ENCODE data around the gene LY9.

LY9 gene

GRCh38 chr1:160806784-160807183 lies 10.8 kb downstream of the LY9 start:
- no peak for DNase-seq

GRCh38 chr1:160807247-160807646 lies 11.3 kb downstream of the LY9 start:
- no peak for DNase-seq

GRCh38 chr1:160807738-160808137 lies 11.8 kb downstream of the LY9 start:
- DNase-seq: no peak

DNA sequence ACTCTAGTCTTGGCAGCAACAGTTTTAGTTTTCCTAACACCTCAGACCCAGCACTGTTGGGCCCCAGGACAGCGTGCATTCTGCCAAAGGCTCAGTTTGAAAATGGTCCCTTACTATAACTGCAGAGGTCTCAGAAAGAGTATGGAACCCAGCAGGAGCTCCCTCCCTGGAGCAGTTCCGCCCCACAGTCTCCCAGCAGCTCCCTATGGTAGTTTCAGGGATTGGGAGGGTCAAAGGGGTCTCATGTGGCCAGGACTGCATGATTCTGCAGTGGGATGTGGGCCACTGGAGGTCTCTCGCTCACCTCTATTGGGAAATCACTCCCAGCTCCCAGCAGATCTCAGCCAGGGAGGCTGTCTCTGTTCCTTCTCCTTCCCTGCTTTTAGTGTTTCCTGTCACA lies 12.3 kb downstream of the LY9 start:
- no peak for DNase-seq

GRCh38 chr1:160810486-160810885 lies 14.5 kb downstream of the LY9 start:
- no peak for DNase-seq

- DNase-seq: no peak
Measured at GRCh38 chr1:160811147-160811546, 15.2 kb downstream of the LY9 start.

- no peak for DNase-seq
Measured at GRCh38 chr1:160813215-160813614, 17.2 kb downstream of the LY9 start.

DNA sequence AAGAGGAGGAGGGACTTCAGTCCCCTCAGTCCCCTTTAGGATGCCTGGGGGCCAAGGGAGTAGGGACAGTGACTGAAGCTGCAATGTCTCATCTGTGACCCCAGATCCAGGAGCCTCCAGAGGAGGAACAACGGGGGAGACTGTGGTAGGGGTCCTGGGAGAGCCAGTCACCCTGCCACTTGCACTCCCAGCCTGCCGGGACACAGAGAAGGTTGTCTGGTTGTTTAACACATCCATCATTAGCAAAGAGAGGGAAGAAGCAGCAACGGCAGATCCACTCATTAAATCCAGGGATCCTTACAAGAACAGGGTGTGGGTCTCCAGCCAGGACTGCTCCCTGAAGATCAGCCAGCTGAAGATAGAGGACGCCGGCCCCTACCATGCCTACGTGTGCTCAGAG lies 18.3 kb downstream of the LY9 start:
- DNase-seq: no peak

DNA sequence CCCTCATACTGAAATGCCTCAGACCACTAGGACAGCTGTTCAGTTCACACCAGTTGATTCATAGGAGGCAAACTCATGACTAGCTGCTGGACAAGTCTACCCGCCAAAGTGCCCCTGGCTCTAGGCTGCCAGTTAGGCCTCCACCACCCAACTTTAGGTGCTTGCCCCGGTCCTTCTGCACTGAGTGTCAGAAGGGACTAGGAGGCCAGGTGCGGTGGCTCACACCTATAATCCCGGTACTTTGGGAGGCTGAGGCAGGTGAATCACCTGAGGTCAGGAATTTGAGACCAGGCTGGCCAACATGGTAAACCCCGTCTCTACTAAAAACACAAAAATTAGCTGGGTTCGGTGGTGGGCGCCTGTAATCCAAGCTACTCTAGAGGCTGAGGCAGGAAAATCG lies 18.9 kb downstream of the LY9 start:
- no peak for DNase-seq

GRCh38 chr1:160818207-160818937 lies 22.4 kb downstream of the LY9 start:
- DNase-seq: no peak

- no peak for DNase-seq
Measured at GRCh38 chr1:160819186-160819585, 23.2 kb downstream of the LY9 start.

DNA sequence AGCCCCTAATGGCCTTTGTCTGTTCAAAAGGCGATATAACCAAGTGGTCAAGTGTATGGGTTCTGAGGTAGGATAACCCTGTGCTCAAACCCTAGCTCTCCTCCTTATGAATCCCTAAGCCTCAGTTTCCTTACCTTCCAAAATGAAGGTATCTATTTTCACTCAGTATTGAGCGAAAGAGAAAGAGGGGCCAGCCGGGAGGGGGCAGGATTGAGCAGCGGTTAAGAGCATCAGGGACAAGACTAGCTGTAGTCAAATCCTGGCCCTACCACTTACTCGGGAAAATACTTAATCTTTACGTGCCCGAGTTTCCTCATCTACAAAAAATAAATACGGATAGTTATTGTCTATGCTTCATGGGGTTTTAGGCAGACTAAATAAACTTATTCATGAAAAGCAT lies 25.7 kb downstream of the LY9 start:
- DNase-seq: no peak

DNA sequence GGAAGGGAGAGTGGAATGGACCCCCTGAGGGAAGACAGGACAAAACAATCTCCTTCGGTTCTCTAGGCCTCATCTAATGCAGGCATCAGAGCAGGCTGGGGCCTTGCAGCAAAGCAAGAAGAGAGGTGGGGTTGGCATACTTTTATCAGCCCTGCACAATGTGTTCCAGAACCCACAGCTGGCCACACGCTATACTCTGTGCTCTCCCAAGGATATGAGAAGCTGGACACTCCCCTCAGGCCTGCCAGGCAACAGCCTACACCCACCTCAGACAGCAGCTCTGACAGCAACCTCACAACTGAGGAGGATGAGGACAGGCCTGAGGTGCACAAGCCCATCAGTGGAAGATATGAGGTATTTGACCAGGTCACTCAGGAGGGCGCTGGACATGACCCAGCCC lies 27.3 kb downstream of the LY9 start:
- no peak for DNase-seq

DNA sequence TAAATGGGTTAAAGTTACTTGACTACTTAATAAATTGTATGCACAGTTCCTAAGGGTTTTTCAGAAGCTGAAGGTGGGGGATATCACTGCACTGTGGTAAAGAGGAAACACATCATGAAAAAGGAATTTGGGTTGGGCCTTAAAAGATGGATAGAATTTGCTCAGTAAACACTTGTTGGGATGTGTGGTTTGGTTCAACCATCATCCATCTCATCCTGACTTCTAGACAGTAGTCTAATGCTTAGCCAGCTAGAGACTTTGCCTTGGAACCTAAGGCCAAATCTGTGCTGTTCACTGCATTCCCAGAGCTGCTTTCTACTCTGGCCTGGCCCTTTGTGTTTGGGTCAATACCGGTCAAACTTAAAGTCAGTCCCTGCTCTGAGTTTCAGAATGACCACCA lies 30.6 kb downstream of the LY9 start:
- DNase-seq: no peak

GRCh38 chr1:160827418-160827817 lies 31.4 kb downstream of the LY9 start:
- DNase-seq: no peak

DNA sequence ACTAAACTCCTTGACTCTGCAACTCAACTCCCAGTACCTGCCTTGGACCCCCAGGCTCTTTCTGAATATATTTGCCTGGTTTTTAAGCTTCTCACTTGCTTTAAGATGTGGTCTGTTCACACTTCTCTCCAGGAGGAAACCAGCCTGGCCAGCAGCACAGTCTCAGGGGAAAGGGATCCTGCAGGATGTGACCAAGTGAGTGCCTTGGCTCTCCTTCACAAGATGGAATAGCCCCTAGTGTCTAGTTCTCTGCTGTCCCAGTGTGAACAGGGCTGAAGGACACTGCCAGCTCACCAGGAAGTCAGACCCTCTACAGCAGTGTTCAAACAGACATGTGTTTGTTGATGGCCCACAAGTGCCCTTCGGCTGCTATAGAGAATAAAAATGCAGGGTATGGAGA lies 33.8 kb downstream of the LY9 start:
- DNase-seq: no peak

DNA sequence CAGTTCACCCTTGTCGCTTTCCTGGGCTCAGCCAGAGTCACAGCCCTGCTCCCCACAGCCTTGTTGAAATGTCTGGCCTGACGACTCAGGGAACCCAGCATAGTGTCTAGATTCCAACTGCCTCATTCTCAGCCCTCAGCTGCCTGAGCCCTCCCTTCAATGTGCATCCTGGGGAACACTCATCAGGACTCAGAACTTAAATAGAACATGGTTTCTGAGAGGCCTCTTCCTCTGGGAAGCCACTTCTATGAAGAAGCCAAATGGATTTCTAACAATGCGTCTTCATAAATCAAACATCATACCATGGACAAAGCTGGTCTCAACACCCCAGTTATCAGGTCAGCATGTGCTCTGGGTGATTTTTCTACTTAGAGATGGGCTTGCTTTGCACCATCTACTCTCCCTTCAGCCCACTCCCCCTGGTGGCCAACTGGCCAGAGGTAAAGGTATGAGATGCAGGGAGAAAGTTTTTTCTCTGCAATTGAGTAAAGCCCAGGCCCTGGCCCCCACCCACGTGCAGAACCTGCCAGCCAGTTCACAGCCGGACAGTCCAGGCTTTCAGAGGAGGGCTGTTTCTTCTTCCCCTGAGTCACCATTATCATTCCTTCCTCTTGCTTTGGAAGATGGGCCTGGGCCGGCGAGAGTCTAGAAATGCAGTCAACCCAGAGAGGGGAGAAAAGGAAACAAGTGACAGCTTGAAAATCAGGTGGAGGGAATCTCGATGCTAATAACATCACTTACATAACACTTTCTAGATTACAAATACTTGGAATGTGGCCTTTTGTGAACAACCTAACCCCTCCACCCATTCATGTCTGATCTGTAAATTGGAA lies 34.6 kb downstream of the LY9 start:
- no peak for DNase-seq

DNA sequence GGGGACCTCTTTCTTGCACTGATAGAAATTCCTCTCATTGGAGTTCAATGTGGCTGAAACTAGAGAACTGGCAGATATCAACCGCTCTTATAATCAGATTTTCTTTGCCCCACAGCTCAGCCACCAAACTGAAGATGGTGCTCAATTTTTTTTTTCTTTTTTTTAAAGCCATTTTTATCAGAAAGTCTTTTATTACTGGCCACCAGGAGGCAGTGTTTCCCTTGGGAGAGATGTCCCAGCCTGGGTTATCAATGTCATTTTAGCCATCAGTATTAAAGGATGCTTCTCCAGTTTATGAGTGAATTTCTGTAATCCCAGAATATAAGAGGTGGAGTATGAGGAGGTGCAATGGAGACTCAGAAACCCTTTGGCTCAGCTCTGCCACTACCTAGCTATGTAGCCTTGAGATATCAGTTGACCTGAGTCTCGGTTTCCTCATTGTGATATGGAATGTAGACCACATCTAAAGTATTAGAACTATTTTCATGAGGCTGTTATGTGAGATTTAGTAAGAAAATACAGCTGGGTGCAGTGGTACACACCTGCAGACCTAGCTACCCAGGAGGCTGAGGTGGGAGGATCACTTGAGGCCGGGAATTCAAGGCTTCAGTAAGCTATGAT lies 39.1 kb downstream of the LY9 start:
- DNase-seq: no peak

DNA sequence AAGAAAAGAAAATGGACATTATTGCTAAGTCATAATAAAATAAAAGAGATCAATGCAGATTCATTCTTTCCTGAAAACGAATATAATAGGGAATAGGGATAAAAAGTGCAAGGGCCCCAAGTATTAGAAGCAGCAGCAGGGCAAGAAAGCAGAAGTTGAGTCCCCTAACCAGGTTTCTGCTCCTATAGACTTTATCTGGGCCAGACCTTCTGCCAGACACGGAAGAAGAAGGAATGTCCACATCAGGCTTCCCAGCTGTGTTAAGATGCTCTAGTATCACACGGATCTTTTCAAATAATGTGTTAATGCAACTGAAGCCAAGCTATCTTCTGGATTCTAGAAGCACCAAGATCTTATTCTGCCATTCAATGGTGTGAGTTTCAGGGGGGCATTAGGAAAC lies 39.8 kb downstream of the LY9 start:
- no peak for DNase-seq

DNA sequence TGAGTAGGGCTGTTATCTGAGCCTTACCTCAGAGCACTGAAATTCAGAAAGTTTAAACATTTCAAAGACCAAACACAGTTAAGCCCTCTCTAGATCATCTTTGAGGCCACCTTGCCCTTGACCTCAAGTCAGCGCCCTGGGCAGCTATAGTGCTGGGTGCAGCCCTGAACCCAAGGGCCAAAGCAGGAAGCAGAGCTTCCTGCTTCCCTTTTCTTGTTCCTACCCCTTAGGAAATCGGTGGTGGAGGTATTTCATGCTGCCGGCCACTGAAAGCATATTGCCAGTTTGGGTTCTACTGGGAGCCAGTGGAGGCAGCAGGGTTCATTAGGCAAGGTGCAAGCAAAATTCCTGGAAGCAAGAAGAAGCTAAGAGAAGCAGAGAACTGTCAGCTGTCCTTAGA lies 40.6 kb downstream of the LY9 start:
- DNase-seq: no peak

DNA sequence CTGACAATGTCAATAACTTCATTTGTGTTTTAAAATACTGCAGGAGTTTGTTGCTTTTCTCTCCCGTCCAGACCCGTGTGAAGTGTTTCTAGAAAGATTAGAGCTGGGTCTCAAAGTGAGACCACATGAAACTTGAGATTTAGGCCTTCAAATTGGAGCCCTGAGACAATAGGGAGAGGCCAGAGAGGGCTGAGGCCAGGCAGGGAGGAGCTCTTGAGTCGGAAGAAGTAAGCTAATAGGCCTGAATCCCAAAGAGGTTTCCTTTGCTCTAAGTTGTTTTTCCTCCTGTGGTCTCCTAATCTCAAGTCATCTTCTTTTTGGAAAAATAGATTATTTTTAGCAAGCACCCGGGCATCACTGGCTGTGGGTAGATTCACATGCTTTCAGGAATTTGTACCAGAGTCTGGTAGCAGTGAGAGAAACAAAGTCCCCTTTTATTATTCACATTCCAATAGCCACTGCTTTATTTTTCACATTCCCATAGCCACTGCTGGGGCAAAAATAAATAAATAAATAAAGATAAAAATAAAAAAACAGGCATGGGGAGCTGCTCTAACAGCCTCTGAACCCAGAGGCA lies 41.1 kb downstream of the LY9 start:
- no peak for DNase-seq

- DNase-seq: no peak
Measured at GRCh38 chr1:160837558-160838205, 41.7 kb downstream of the LY9 start.

- no peak for DNase-seq
Measured at GRCh38 chr1:160838888-160839287, 42.9 kb downstream of the LY9 start.
